ENCODE results near the gene SLC25A33.
A peak's percentile ranks its signal among the peaks of the same experiment; 100 is the strongest.

SLC25A33 gene

DNA sequence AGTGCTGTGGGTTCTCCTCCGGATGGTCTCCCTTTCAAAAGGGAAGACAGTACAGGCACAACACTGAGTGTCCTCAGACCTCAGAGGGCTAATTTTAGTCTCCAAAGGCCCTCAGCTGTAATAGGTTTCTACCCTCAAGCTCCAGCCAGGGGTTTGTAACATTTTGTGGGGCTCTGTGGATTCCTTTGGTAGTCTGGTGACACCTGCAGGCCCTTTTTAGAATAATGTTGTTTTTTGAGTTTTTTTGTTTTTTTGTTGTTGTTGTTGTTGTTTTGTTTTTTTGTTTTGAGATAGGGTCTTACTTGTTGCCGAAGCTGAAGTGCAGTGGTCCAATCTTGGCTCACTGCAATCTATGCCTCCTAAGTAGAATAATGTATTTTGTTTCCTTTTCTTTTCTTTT lies 34.5 kb downstream of the SLC25A33 start:
- DNase-seq (ENCODE audit: low read depth in 1 of 2, low spot score in 1 of 2) = peak in 1 of 2 experiments; percentile 18
- no peak overlapping the region for H3K27ac ChIP-seq (replicated peaks)
- no peak overlapping the region for H3K4me3 ChIP-seq (replicated peaks; ENCODE audit: insufficient read depth, low read length)
- TF ChIP-seq REST (IDR thresholded peaks at IDR 0.05; ENCODE audit: insufficient replicate concordance, low read depth) (no peak), CTCF (IDR thresholded peaks at IDR 0.05; ENCODE audit: insufficient read depth, low read length) (no peak), GABPA (IDR thresholded peaks at IDR 0.05; ENCODE audit: low read depth) (no peak), SPI1 (IDR thresholded peaks at IDR 0.05; ENCODE audit: borderline replicate concordance, low read depth) (no peak), POLR2AphosphoS5 (IDR thresholded peaks at IDR 0.05; ENCODE audit: low read depth) (no peak)
- H3K27me3 ChIP-seq (ENCODE audit: insufficient read depth, poor library complexity, severe bottlenecking) = no peaks in the 10 kb centered on the region

- Histone ChIP-seq H3K27me3 (ENCODE audit: insufficient read depth, poor library complexity, severe bottlenecking) (no peaks in the 10 kb centered on the region), H3K4me3 (replicated peaks; ENCODE audit: insufficient read depth, low read length) (no peak overlapping the region), H3K27ac (replicated peaks) (no peak overlapping the region)
- TF ChIP-seq REST (IDR thresholded peaks at IDR 0.05; ENCODE audit: insufficient replicate concordance, low read depth) (no peak), CTCF (IDR thresholded peaks at IDR 0.05; ENCODE audit: insufficient read depth, low read length) (no peak), POLR2AphosphoS5 (IDR thresholded peaks at IDR 0.05; ENCODE audit: low read depth) (no peak)
- DNase-seq (ENCODE audit: low read depth in 1 of 2, low spot score in 1 of 2) = no peak
These were observed 36.2 kb downstream of the SLC25A33 start for GRCh38 chr1:9575486-9575885.

- no peak overlapping the region for H3K27ac ChIP-seq (replicated peaks)
- TF ChIP-seq GABPA (IDR thresholded peaks at IDR 0.05; ENCODE audit: low read depth) = no peak
- TF ChIP-seq REST (IDR thresholded peaks at IDR 0.05; ENCODE audit: insufficient replicate concordance, low read depth) = no peak
- no peak for TF ChIP-seq SPI1 (IDR thresholded peaks at IDR 0.05; ENCODE audit: borderline replicate concordance, low read depth)
- no peak for TF ChIP-seq CTCF (IDR thresholded peaks at IDR 0.05; ENCODE audit: insufficient read depth, low read length)
- TF ChIP-seq POLR2AphosphoS5 (IDR thresholded peaks at IDR 0.05; ENCODE audit: low read depth) = no peak
- no peak overlapping the region for H3K4me3 ChIP-seq (replicated peaks; ENCODE audit: insufficient read depth, low read length)
- no peak for DNase-seq (ENCODE audit: low read depth in 1 of 2, low spot score in 1 of 2)
- no peaks in the 10 kb centered on the region for H3K27me3 ChIP-seq (ENCODE audit: insufficient read depth, poor library complexity, severe bottlenecking)
These were observed 37.6 kb downstream of the SLC25A33 start for GRCh38 chr1:9576903-9577302.
